HUES6 (cell line): Measurements from ENCODE around the gene NOC2L.
"Not testable (repeated sequence)": the region's sequence is repeated elsewhere in the genome, so short reads cannot be mapped to it uniquely, and the experiment has no call there.

Experiments
- H3K27ac ChIP-seq: 2 replicates; pipeline ENCODE4 v1.7.0; 2013; ENCODE audit warnings: low read depth, mild to moderate bottlenecking, low read length, inconsistent platforms
- H3K27me3 ChIP-seq: 2 replicates; pipeline ENCODE4 v1.6.1; 2013; ENCODE audit warnings: low read length; ENCODE audit not compliant: control insufficient read depth, insufficient read depth
- H3K36me3 ChIP-seq: 2 replicates; pipeline ENCODE4 v1.6.1; 2013; ENCODE audit warnings: low read length; ENCODE audit not compliant: control insufficient read depth, insufficient read depth
- H3K4me1 ChIP-seq: 2 replicates; pipeline ENCODE4 v1.6.1; 2013; ENCODE audit warnings: low read length; ENCODE audit not compliant: control insufficient read depth, insufficient read depth
- H3K4me3 ChIP-seq: 2 replicates; pipeline ENCODE4 v1.5.1; 2013; ENCODE audit warnings: low read depth, low read length
- H3K9ac ChIP-seq: one replicate; pipeline ENCODE4 v1.6.1; 2013; ENCODE audit warnings: mild to moderate bottlenecking, low read length
- H3K9me3 ChIP-seq: 2 replicates; pipeline ENCODE4 v1.6.1; 2013; ENCODE audit warnings: low read depth, low read length; ENCODE audit not compliant: control insufficient read depth, insufficient read depth

Gene NOC2L

DNA sequence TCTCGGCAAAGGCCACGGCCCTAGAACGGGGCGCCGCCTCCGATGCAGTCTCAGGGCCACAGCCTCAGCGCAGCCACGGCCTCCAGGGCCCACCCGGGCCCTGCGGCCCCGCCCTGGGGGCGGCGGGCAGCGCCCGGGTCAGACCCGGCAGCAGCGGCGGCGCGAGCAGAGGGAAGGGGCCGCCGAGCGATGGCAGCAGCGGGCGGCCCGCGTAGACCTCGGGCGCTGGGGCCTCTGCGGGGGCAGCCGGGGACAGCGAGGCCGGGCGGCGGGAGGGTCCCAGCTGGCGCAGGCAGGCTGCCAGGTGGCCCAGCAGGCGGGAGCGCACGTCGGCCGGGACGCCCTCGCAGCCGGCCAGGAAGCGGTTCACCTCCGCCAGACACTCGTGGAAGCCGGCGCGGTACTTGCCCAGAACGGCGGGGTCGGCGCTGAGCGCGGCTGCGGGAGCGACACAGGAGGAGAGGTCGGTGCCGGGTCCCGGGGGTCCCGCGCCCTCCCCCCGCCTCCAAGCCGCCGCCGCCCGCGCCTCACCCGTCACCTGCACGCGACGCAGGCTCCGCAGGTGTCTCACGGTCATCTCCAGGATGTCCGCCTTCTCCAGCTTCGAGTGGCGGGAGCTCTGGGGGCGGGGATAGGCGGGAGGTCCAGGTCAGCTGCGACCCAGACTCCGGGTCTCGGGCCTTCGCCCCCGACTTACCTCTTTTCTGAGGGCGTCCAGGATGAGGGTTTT lies 40.1 kb upstream of the NOC2L start:
- Histone ChIP-seq H3K27ac (no peak overlapping the region), H3K27me3 (peaks cover 89% of the 10 kb centered on the region), H3K36me3 (no peaks in the 10 kb centered on the region), H3K9ac (peak overlapping the region; percentile 31), H3K4me1 (peaks cover 28% of the 10 kb centered on the region), H3K9me3 (no peaks in the 10 kb centered on the region), H3K4me3 (peak overlapping the region; percentile 67)

DNA sequence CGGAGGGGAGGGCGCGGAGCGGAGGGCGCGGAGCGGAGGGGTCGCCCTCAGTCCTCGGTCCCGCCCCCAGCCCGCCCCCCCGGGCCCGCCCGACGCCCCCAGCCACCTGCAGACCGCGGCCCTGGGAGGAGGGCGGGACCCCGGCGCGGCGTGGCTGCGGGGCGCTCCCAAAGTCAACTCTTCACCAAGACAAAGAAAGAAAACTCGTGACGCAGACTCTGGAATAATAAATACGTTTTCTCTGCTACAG lies 39.6 kb upstream of the NOC2L start:
- H3K4me3 ChIP-seq, result peak overlapping the region; percentile 67
- no peaks in the 10 kb centered on the region for H3K9me3 ChIP-seq
- no peaks in the 10 kb centered on the region for H3K36me3 ChIP-seq
- H3K27ac ChIP-seq, result no peak overlapping the region
- H3K9ac ChIP-seq, result peak overlapping the region; percentile 37
- H3K27me3 ChIP-seq, result peaks cover 90% of the 10 kb centered on the region
- H3K4me1 ChIP-seq, result peaks cover 24% of the 10 kb centered on the region

DNA sequence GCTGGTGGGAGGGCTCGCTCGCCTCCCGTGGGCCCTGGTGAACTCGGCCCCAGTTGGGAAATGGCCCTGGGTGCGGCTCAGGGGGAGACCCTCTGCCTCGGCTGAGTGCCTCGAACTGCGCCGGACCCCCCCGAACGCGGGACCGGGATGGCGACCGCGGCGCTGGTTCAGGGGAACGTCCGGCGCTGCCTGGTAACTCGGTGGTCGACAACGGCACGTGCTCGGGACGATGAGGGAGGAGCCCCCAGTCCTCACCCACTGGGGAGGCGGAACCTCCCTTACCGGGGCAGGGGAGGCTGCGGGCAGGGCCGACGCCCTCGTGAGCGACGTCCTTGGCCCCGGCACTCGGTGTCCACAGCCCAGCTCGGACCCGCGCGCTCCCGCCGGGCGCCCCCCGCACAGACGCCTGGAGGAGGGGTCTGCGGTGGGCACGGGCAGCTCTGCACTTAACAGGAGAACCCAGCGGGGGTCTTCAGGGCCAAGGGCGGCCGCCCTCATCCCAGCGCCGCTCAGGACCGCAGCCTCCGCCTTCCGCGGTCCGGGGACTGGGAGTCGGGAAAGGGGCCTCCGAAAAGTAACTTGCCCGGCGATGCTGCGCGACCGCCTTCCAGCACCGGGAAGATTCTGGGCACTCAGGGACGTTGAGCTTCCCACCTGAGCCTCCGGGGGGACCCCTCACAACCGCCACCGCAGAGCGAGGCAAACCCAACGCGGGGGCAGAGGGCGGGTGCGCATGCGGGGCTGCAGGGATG lies 39.1 kb upstream of the NOC2L start:
- peak overlapping the region; percentile 54 for H3K4me3 ChIP-seq
- H3K27me3 ChIP-seq, result peaks cover 90% of the 10 kb centered on the region
- peaks cover 19% of the 10 kb centered on the region for H3K4me1 ChIP-seq
- H3K9me3 ChIP-seq, result peaks cover 2% of the 10 kb centered on the region
- H3K27ac ChIP-seq, result no peak overlapping the region
- peak overlapping the region; percentile 37 for H3K9ac ChIP-seq
- H3K36me3 ChIP-seq, result no peaks in the 10 kb centered on the region

DNA sequence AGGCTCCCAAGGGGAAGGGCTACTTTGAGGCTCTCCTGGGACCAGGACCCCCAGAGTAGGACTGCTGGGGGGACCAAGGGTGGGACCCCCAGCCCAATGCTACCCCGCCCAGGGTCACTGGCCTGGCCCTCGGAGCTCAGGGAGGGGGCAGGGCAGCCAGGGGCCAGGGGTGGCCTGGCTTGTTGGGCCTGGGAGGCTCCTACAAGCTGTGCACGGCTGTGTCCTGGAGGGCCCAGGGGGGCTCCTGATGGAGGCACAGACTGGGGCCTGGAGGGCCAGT lies 38.6 kb upstream of the NOC2L start:
- Histone ChIP-seq H3K4me1 (peaks cover 18% of the 10 kb centered on the region), H3K9ac (no peak overlapping the region), H3K9me3 (peaks cover 4% of the 10 kb centered on the region), H3K36me3 (no peaks in the 10 kb centered on the region), H3K4me3 (no peak overlapping the region), H3K27me3 (peaks cover 90% of the 10 kb centered on the region), H3K27ac (no peak overlapping the region)

DNA sequence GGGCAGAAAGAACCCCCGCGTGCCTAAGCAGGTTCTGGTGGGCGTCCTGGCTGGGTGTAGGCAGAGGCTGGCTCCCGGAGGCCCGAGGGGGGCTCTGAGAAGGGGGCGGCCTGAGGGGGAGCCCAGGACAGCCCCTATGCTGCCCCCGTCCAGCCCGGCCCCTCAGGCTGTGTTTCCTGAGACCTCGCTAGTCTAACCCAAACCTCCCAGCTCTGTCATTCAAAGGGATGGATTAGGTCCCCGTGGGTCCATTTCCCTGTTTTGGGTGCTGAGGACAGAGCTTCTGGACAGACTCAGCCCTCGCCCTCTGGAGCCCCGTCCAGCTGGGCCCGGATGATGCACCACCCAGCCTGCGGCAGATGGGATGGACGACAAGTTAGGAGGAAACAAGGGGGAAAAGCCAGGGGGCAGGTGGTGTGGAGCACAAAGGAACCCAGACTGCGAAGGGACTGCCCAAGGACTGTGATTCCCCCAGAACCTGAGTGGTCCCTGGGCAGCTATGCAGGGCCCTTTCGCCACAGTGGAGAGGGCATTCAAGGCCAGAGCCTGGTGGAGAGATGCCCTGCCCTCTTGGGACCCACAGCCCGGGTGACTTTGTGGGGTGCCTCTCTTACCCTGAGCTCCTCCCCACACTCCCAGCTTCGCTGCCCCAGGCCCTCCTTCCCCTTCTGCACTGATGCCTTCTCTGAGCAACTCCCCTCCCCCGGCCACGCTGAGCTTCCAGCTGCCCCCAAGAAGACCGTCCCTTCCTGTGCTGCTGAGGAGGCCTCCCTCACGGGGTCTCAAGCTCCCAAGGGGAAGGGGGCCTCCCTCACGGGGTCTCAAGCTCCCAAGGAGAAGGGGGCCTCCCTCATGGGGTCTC lies 38.0 kb upstream of the NOC2L start:
- H3K9me3 ChIP-seq, result peaks cover 4% of the 10 kb centered on the region
- H3K27ac ChIP-seq, result no peak overlapping the region
- H3K27me3 ChIP-seq, result peaks cover 91% of the 10 kb centered on the region
- no peak overlapping the region for H3K4me3 ChIP-seq
- peaks cover 18% of the 10 kb centered on the region for H3K4me1 ChIP-seq
- no peaks in the 10 kb centered on the region for H3K36me3 ChIP-seq
- no peak overlapping the region for H3K9ac ChIP-seq

DNA sequence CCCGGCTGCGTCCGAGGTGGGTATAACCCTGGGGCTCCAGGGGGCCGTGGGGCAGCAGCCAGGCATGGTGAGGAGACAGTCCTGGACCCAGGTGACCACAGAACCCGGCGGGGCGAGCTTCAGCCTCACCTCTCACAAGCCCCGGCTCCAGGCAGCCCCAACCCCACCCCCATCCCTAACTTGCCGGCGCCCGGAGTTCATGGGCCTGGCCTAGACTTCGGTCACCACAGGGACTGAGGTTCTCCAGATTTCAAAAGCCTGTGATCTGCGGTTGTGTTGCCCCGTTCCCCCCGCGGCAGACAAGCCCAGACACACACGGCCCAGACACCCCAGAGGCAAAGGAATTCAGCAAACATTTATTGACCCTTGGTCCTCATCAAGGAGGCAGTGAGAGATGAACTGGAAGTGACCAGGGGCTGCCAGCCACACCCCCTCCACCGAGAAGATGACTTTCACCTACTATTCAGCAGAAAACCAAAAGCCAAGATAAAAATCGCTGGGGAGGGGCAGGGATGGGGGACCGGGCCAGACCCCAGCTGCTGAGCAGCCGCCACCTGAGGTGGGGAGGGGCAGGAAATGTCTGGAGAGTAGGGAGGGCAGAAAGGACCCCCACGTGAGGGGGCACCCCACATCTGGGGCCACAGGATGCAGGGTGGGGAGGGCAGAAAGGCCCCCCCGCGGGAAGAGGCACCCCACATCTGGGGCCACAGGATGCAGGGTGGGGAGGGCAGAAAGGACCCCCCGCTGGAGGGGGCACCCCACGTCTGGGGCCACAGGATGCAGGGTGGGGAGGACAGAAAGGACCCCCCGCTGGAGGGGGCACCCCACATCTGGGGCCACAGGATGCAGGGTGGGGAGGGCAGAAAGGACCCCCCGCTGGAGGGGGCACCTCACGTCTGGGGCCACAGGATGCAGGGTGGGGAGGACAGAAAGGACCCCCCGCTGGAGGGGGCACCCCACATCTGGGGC lies 36.9 kb upstream of the NOC2L start:
- Histone ChIP-seq H3K4me1 (peaks cover 18% of the 10 kb centered on the region), H3K9me3 (peaks cover 9% of the 10 kb centered on the region), H3K27ac (no peak overlapping the region), H3K27me3 (peaks cover 92% of the 10 kb centered on the region), H3K9ac (no peak overlapping the region), H3K36me3 (no peaks in the 10 kb centered on the region), H3K4me3 (no peak overlapping the region)

DNA sequence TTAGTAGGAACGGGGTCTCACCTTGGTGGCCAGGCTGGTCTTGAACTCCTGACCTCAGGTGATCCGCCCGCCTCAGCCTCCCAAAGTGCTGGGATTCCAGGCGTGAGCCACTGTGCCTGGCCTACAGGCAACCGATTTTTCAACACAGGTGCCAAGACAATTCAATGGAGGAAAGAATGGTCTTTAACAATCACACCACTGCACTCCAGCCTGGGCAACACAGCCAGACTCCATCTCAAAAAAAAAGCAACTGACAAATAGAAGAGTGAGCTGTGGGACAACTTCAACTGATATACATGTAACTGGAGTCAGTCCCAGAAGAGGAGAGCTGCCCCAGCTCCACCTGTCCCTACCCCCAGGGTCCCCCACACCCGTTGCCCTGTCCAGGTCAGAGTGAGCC lies 35.5 kb upstream of the NOC2L start:
- H3K4me3 ChIP-seq, H3K9ac ChIP-seq, H3K9me3 ChIP-seq, H3K36me3 ChIP-seq, H3K27ac ChIP-seq: not testable (repeated sequence)
- Histone ChIP-seq H3K4me1 (peaks cover 18% of the 10 kb centered on the region), H3K27me3 (peaks cover 89% of the 10 kb centered on the region)

DNA sequence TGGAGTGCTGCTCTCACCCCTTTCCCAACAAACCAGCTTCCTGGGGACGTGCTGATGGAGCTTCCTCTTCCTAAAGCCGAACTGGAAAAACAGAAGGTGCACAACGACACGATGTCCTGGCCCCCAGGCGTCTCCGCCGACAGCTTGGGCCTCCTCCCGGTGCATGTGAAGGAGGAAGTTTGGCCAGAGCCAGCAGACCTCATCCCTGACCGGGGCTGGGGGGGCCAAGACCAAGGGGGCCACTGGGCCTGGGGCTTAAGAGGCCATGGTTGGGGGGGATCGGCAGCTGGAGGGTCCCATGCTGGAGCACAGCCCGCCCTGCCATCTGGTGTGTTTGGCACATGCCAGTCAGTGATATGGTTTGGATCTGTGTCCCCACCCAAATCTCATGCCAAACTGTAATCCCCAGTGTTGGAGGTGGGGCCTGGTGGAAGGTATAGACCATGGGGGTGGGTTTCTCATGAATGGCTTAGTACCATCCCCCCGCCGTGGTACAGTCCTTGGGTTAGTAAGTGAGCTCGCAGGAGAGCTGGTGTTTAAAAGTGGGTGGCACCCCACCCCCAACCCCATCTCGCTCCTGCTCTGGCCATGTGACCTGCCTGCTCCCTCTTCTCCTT lies 34.4 kb upstream of the NOC2L start:
- H3K36me3 ChIP-seq, result no peaks in the 10 kb centered on the region
- no peak overlapping the region for H3K4me3 ChIP-seq
- H3K9ac ChIP-seq, result no peak overlapping the region
- peaks cover 18% of the 10 kb centered on the region for H3K4me1 ChIP-seq
- peaks cover 9% of the 10 kb centered on the region for H3K9me3 ChIP-seq
- no peak overlapping the region for H3K27ac ChIP-seq
- H3K27me3 ChIP-seq, result peaks cover 89% of the 10 kb centered on the region

DNA sequence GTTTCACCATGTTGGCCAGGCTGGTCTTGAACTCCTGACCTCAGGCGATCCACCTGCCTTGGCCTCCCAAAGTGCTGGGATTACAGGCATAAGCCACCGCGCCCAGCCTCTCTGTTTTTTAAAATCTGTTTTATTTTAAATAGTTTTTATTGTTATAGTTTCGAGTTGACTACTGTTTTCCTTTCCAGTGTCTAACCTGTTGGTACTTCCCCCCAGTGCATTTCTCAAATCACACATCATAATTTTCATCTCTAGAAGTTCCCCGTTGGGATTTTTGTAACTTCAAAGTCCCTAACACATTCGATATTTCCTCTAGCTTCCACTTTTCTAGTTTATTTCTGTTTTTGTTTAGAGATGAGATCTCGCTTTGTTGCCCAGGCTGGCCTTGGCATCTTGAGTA lies 33.3 kb upstream of the NOC2L start:
- Histone ChIP-seq H3K36me3 (no peaks in the 10 kb centered on the region), H3K9me3 (peaks cover 9% of the 10 kb centered on the region), H3K27me3 (peaks cover 79% of the 10 kb centered on the region), H3K9ac (no peak overlapping the region), H3K4me3 (no peak overlapping the region), H3K27ac (no peak overlapping the region), H3K4me1 (peaks cover 8% of the 10 kb centered on the region; the same call in 1 of the 2 replicates)

DNA sequence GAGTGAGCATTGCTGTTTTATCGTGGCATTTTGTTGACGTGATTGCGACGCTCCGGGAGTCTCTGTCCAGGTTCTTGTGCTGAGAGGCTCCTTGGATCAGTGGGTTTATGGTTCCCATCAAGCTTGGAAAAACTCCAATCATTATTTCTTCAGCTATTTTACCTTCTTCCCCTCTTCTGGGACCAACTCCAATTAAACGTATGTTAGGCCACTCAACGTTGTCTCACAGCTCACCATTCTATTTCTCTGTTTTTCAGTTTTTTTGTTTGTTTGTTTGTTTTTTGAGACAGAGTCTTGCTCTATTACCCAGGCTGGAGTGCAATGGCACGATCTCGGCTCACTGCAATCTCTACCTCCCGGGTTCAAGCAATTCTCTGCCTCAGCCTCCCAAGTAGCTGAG lies 32.8 kb upstream of the NOC2L start:
- peaks cover 75% of the 10 kb centered on the region for H3K27me3 ChIP-seq
- H3K4me3 ChIP-seq, result no peak overlapping the region
- H3K9me3 ChIP-seq, result peaks cover 9% of the 10 kb centered on the region
- peaks cover 4% of the 10 kb centered on the region; the same call in 1 of the 2 replicates for H3K4me1 ChIP-seq
- H3K9ac ChIP-seq, result no peak overlapping the region
- no peaks in the 10 kb centered on the region for H3K36me3 ChIP-seq
- H3K27ac ChIP-seq, result no peak overlapping the region
